Transverse colon (tissue), 4 donors: ENCODE results near the gene MGAT5B.

Experiments
- EP300 ChIP-seq: sonication (generic); formaldehyde crosslinking; IDR thresholded peaks from one replicate; pipeline ENCODE4 v1.6.1; 2017; ENCODE audit warnings: antibody characterized with exemption, low read depth
- POLR2AphosphoS5 ChIP-seq, 3 donors: sonication (generic); formaldehyde crosslinking; IDR thresholded peaks; one replicate each; pipeline ENCODE4 v1.6.1; 2016; ENCODE audit warnings: antibody characterized with exemption in 3 of 3
- TF ChIP-seq, protein P1 (sequence below), 5 experiments: fragments of 200-600 bp in 3 of 5; fragments of 450-650 bp in 2 of 5; sonication (generic) in 3 of 5; IDR thresholded peaks; 1 replicate in 2 of 5; 2 replicates in 3 of 5; pipeline ENCODE4 v1.5.1; 2016 to 2017; ENCODE audit warnings: antibody characterized with exemption in 5 of 5, inconsistent platforms in 3 of 5, mild to moderate bottlenecking in 2 of 5, moderate library complexity in 1 of 5

DNA sequence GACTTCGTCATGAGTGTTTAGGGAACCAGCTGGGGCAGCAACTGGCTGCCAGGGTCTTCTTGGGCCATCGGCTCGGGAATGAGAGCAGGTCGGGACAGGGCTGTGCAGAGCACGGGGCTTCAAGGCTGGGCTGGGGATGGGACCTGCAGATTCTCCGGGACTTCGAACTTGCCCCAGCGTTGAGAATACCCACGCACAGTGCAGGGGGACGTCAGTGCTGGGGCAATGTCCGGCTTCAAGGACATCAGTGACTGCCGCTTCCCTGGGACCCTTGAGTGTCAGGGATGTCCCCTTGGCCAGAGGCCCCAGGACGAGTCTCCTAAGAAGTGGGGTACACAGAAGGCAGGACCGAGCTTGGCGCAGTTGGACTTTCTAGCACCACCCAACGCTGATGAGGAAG is 76.3 kb downstream of the MGAT5B start:
- no peak for TF ChIP-seq POLR2AphosphoS5 (IDR thresholded peaks at IDR 0.05)
- TF ChIP-seq, protein P1, sequence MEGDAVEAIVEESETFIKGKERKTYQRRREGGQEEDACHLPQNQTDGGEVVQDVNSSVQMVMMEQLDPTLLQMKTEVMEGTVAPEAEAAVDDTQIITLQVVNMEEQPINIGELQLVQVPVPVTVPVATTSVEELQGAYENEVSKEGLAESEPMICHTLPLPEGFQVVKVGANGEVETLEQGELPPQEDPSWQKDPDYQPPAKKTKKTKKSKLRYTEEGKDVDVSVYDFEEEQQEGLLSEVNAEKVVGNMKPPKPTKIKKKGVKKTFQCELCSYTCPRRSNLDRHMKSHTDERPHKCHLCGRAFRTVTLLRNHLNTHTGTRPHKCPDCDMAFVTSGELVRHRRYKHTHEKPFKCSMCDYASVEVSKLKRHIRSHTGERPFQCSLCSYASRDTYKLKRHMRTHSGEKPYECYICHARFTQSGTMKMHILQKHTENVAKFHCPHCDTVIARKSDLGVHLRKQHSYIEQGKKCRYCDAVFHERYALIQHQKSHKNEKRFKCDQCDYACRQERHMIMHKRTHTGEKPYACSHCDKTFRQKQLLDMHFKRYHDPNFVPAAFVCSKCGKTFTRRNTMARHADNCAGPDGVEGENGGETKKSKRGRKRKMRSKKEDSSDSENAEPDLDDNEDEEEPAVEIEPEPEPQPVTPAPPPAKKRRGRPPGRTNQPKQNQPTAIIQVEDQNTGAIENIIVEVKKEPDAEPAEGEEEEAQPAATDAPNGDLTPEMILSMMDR (IDR thresholded peaks at IDR 0.05): no peak
- TF ChIP-seq EP300: no peak
